GM12873 (cell line): Measurements from ENCODE around the gene HDAC9.

Experiments used
- TF ChIP-seq, protein P1 (sequence below): IDR thresholded peaks from 2 replicates; pipeline ENCODE4 v1.5.1; 2012; ENCODE audit warnings: low read depth, mild to moderate bottlenecking, moderate library complexity, low read length, control low read depth; ENCODE audit not compliant: insufficient read depth; ENCODE audit errors: missing control alignments

Gene HDAC9

DNA sequence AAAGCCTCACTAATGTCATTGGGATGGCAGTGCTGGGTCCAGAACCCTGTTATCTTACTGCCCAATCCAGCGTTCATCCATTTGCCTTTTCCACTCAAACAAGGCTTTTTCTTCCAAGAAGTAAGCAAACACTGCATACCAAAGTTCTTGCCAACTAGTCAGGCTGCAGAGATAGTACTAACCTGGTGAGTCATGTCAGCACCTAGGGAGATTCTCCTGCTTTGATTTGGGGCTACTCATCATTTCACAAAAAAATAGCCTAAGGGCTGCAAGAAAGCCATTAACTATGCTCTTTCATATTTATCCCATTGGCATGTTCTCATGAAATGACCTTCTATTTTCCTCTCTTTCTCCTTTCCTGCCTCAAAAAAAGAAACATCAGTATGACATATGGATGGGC lies 479.3 kb downstream of the HDAC9 start:
- TF ChIP-seq, protein P1, sequence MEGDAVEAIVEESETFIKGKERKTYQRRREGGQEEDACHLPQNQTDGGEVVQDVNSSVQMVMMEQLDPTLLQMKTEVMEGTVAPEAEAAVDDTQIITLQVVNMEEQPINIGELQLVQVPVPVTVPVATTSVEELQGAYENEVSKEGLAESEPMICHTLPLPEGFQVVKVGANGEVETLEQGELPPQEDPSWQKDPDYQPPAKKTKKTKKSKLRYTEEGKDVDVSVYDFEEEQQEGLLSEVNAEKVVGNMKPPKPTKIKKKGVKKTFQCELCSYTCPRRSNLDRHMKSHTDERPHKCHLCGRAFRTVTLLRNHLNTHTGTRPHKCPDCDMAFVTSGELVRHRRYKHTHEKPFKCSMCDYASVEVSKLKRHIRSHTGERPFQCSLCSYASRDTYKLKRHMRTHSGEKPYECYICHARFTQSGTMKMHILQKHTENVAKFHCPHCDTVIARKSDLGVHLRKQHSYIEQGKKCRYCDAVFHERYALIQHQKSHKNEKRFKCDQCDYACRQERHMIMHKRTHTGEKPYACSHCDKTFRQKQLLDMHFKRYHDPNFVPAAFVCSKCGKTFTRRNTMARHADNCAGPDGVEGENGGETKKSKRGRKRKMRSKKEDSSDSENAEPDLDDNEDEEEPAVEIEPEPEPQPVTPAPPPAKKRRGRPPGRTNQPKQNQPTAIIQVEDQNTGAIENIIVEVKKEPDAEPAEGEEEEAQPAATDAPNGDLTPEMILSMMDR: no peak

GRCh38 chr7:18975276-18975675 lies 479.7 kb downstream of the HDAC9 start:
- TF ChIP-seq, protein P1: no peak

- TF ChIP-seq, protein P1: no peak
Observed at GRCh38 chr7:18975689-18976280, 480.2 kb downstream of the HDAC9 start.

- TF ChIP-seq, protein P1: no peak
Observed at GRCh38 chr7:18976715-18977471, 481.3 kb downstream of the HDAC9 start.

DNA sequence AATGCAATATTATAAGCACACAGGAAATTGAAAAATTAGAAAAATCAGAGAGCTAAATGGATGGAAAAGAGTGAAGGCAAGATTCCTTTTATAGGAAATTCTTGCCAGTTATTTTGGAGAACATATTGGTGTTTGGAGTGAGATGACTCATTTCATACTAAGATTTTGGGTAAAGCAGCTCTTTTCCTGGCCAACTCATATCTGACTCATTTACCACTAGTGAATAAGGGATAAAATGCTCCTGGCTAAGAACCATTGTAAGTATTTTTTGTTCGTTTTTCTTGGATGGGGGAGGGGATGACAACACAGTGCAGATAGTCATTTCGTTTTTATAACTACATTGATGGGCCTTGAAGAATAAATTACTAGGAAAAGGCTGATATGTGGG lies 482.6 kb downstream of the HDAC9 start:
- TF ChIP-seq, protein P1: no peak

DNA sequence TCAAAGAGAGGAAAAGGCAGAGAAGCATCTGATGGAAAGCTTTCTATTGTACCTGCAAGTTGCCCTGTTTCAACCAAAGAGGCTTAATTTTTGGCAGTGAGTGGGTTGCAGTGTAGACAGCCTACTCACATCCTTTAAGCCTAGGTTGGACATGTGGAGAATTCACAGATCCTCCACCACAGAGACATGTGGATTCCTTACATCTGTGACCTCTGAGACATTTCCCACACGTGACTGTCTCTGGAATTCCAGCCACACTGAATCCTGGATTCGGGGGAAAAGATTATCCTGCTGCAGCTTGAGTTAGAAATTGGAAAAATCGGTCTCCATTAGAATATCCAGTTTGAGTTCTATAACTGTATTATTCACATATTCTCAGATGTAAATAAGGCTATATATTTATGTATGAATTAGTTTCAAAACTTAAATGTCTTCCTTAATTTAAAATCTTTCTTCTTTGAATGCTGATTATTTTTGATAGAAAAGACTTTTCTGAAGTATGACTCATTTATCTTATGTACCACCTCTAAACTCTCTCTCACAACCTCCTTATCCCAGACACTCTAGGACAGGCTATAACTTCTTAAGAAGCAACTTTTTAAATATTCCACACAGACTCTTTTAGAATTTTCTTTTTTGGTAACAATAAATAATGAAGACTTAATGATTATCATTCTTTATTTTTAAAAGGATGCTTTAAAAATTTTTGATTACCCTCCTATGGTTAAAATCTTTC lies 498.6 kb downstream of the HDAC9 start:
- TF ChIP-seq, protein P1: no peak

GRCh38 chr7:18995270-18995671 lies 499.7 kb downstream of the HDAC9 start:
- TF ChIP-seq, protein P1: no peak
